WTC11 (cell line): Measurements from ENCODE around the gene LTBP1. TPM values are rescaled to one million over a fixed set of nuclear protein-coding genes. Genes with fewer than 3 reads are reported as not detected.

Experiments
- ATAC-seq: fragments of 200-7000 bp; cut with Tn5 transposase; 2 replicates; pipeline ENCODE4 v1.10.0; 2021; ENCODE audit warnings: mild to moderate bottlenecking, moderate library complexity
- CTCF ChIA-PET: fragments of 300-600 bp; sonication (Branson Sonifier 250); formaldehyde crosslinking; loops from one replicate; lab custom pipeline; 2021; ENCODE audit warnings: antibody characterized with exemption; lab: Charles Lee
- POLR2A ChIA-PET: fragments of 350-600 bp; sonication (Branson Sonifier 250); formaldehyde crosslinking; loops from one replicate; lab custom pipeline; 2021; ENCODE audit warnings: antibody characterized with exemption; lab: Charles Lee
- DNase-seq: peaks from one replicate; pipeline ENCODE4 v3.0.0; 2021; ENCODE audit warnings: low spot score
- H3K27ac Mint-ChIP-seq: 2 replicates; pipeline ENCODE4 v1.8.0; 2021; ENCODE audit warnings: mixed read lengths
- H3K27me3 Mint-ChIP-seq: 2 replicates; pipeline ENCODE4 v1.8.0; 2021; ENCODE audit warnings: low read depth, mild to moderate bottlenecking, moderate library complexity, mixed read lengths
- H3K36me3 Mint-ChIP-seq: 2 replicates; pipeline ENCODE4 v1.8.0; 2021; ENCODE audit warnings: mixed read lengths
- H3K4me1 Mint-ChIP-seq: 2 replicates; pipeline ENCODE4 v1.8.0; 2022; ENCODE audit warnings: mixed read lengths
- H3K4me3 Mint-ChIP-seq: 2 replicates; pipeline ENCODE4 v1.8.0; 2021; ENCODE audit warnings: mild to moderate bottlenecking, moderate library complexity, mixed read lengths
- H3K9me3 Mint-ChIP-seq: 2 replicates; pipeline ENCODE4 v1.8.0; 2021; ENCODE audit warnings: mixed read lengths
- CREM ChIP-seq: sonication (generic); formaldehyde crosslinking; IDR thresholded peaks from 2 replicates; pipeline ENCODE4 v1.8.1; 2022; ENCODE audit warnings: mild to moderate bottlenecking, missing genetic modification reagents, moderate library complexity
- CTCF ChIP-seq: fragments of 200-600 bp; IDR thresholded peaks from 2 replicates; pipeline ENCODE4 v1.8.0; 2022; ENCODE audit warnings: antibody characterized with exemption
- EMX1 ChIP-seq: fragments of 250-450 bp; sonication (Bioruptor Pico); IDR thresholded peaks from 2 replicates; pipeline ENCODE4 v1.8.0; 2021; ENCODE audit warnings: mild to moderate bottlenecking
- ESRRA ChIP-seq: sonication (generic); formaldehyde crosslinking; IDR thresholded peaks from 2 replicates; pipeline ENCODE4 v1.8.1; 2022; ENCODE audit warnings: mild to moderate bottlenecking, missing genetic modification reagents, borderline replicate concordance
- FOXJ3 ChIP-seq: sonication (generic); formaldehyde crosslinking; IDR thresholded peaks from 2 replicates; pipeline ENCODE4 v1.9.0; 2021; ENCODE audit warnings: missing genetic modification reagents, mild to moderate bottlenecking, borderline replicate concordance
- GTF2I ChIP-seq: fragments of 250-450 bp; sonication (Bioruptor Pico); conservative IDR thresholded peaks from 2 replicates; pipeline ENCODE4 v1.4.0; 2021; ENCODE audit warnings: mild to moderate bottlenecking
- NR2C2 ChIP-seq: sonication (generic); formaldehyde crosslinking; IDR thresholded peaks from 2 replicates; pipeline ENCODE4 v1.8.0; 2022; ENCODE audit warnings: mild to moderate bottlenecking, missing genetic modification reagents
- NR3C1 ChIP-seq: sonication (generic); formaldehyde crosslinking; conservative IDR thresholded peaks from 2 replicates; pipeline ENCODE4 v1.8.1; 2023; ENCODE audit warnings: low read depth, mild to moderate bottlenecking, missing genetic modification reagents
- PRDM15 ChIP-seq: sonication (generic); formaldehyde crosslinking; IDR thresholded peaks from 2 replicates; pipeline ENCODE4 v1.8.0; 2022; ENCODE audit warnings: missing genetic modification reagents
- SOX15 ChIP-seq: fragments of 250-450 bp; sonication (Bioruptor Pico); IDR thresholded peaks from 2 replicates; pipeline ENCODE4 v1.9.0; 2021; ENCODE audit warnings: mild to moderate bottlenecking
- USF1 ChIP-seq: sonication (generic); formaldehyde crosslinking; IDR thresholded peaks from 2 replicates; pipeline ENCODE4 v1.8.0; 2022; ENCODE audit warnings: mild to moderate bottlenecking, missing genetic modification reagents
- ZNF416 ChIP-seq: fragments of 250-450 bp; sonication (Bioruptor Pico); IDR thresholded peaks from 2 replicates; pipeline ENCODE4 v1.9.0; 2021; ENCODE audit warnings: mild to moderate bottlenecking, inconsistent platforms
- ZNF671 ChIP-seq: fragments of 250-450 bp; sonication (Bioruptor Pico); IDR thresholded peaks from 2 replicates; pipeline ENCODE4 v1.8.0; 2021; ENCODE audit warnings: mild to moderate bottlenecking
- total RNA-seq: library from RNA; stranded (reverse); gene quantifications from 3 replicates; pipeline ENCODE4 v1.2.3, GENCODE V29; 2021
- TF ChIP-seq, protein P1 (sequence below): sonication (generic); formaldehyde crosslinking; IDR thresholded peaks from 2 replicates; pipeline ENCODE4 v1.8.0; 2023; ENCODE audit warnings: mild to moderate bottlenecking, missing genetic modification reagents
- TF ChIP-seq, protein P2 (sequence below): fragments of 250-450 bp; sonication (Bioruptor Pico); IDR thresholded peaks from 2 replicates; pipeline ENCODE4 v2.1.2; 2022; ENCODE audit warnings: mild to moderate bottlenecking, moderate library complexity
- TF ChIP-seq, protein P3 (sequence below): sonication (generic); formaldehyde crosslinking; IDR thresholded peaks from 2 replicates; pipeline ENCODE4 v1.8.1; 2022; ENCODE audit warnings: low read depth, mild to moderate bottlenecking, moderate library complexity, missing genetic modification reagents, borderline replicate concordance
- TF ChIP-seq, protein P4 (sequence below): sonication (generic); formaldehyde crosslinking; IDR thresholded peaks from 2 replicates; pipeline ENCODE4 v1.8.0; 2023; ENCODE audit warnings: missing genetic modification reagents, mild to moderate bottlenecking, borderline replicate concordance

LTBP1 gene
- total RNA-seq, 1 experiment from 2014 or later = 33.6 TPM

DNA sequence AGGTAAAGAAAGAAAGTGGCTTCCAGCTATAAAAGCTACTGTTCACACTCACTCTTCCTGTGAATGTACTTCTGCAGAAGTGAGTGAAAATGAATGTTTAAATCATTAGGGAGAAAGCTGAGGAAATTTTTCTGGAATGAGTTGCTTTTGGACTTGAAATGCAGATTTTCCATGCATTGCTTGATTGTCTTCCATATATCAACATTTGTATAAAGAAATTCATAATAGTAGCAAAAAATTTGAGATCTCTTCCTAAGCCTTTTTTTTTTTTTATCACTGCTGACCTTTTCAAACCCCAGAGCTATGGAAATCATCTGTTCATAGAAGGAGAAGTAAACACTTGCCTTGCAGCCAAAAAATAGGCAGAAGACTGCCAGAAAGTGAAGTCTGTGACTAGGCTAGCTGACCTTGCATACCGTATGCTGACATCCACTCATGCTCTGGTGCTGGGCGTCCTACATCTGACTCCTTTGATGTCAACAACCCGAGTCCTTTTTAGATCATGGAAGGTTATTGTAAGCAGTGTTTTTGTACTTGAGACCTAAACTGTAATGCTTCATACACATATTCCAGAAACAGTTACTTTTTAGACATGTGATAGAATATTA, 375.2 kb downstream of the LTBP1 start (continued):
- TF ChIP-seq, protein P1, sequence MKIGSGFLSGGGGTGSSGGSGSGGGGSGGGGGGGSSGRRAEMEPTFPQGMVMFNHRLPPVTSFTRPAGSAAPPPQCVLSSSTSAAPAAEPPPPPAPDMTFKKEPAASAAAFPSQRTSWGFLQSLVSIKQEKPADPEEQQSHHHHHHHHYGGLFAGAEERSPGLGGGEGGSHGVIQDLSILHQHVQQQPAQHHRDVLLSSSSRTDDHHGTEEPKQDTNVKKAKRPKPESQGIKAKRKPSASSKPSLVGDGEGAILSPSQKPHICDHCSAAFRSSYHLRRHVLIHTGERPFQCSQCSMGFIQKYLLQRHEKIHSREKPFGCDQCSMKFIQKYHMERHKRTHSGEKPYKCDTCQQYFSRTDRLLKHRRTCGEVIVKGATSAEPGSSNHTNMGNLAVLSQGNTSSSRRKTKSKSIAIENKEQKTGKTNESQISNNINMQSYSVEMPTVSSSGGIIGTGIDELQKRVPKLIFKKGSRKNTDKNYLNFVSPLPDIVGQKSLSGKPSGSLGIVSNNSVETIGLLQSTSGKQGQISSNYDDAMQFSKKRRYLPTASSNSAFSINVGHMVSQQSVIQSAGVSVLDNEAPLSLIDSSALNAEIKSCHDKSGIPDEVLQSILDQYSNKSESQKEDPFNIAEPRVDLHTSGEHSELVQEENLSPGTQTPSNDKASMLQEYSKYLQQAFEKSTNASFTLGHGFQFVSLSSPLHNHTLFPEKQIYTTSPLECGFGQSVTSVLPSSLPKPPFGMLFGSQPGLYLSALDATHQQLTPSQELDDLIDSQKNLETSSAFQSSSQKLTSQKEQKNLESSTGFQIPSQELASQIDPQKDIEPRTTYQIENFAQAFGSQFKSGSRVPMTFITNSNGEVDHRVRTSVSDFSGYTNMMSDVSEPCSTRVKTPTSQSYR = no peak
- no peak for TF ChIP-seq FOXJ3 (CRISPR knock-in tag)
- no peak for TF ChIP-seq EMX1
- TF ChIP-seq NR3C1 (CRISPR knock-in tag) = no peak
- no peak for TF ChIP-seq ZNF671 (CRISPR knock-in tag)
- TF ChIP-seq CTCF = no peak
- no peak for TF ChIP-seq GTF2I (CRISPR knock-in tag)

DNA sequence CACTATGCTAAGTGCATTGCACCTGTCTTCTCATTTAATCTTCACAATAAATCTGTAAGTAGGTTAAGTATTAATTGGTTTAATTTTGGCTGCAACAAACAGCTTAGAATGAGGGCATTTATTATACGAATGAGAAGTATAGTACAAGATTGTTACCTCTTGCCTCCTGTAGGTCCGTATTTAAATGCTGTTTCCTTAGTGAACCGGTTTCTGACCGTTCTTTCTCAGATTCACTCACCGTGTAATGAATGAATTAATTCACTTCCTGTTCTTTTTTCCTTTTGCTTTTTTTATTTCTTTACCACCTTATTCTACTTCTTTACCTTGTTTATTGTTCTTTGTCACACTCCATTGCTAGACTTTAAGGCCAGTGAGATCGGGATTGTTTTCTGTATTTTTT, 375.9 kb downstream of the LTBP1 start:
- CTCF ChIA-PET = no interaction called here
- no peak overlapping the region for H3K27ac Mint-ChIP-seq
- TF ChIP-seq FOXJ3 (CRISPR knock-in tag) (no peak), ESRRA (no peak), ZNF416 (CRISPR knock-in tag) (no peak), USF1 (CRISPR knock-in tag) (no peak), SOX15 (CRISPR knock-in tag) (no peak), CREM (CRISPR knock-in tag) (no peak), NR2C2 (CRISPR knock-in tag) (no peak), PRDM15 (CRISPR knock-in tag) (no peak)
- TF ChIP-seq, protein P2, sequence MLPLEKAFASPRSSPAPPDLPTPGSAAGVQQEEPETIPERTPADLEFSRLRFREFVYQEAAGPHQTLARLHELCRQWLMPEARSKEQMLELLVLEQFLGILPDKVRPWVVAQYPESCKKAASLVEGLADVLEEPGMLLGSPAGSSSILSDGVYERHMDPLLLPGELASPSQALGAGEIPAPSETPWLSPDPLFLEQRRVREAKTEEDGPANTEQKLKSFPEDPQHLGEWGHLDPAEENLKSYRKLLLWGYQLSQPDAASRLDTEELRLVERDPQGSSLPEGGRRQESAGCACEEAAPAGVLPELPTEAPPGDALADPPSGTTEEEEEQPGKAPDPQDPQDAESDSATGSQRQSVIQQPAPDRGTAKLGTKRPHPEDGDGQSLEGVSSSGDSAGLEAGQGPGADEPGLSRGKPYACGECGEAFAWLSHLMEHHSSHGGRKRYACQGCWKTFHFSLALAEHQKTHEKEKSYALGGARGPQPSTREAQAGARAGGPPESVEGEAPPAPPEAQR (CRISPR knock-in tag) = no peak
- TF ChIP-seq, protein P3, sequence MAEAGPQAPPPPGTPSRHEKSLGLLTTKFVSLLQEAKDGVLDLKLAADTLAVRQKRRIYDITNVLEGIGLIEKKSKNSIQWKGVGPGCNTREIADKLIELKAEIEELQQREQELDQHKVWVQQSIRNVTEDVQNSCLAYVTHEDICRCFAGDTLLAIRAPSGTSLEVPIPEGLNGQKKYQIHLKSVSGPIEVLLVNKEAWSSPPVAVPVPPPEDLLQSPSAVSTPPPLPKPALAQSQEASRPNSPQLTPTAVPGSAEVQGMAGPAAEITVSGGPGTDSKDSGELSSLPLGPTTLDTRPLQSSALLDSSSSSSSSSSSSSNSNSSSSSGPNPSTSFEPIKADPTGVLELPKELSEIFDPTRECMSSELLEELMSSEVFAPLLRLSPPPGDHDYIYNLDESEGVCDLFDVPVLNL = no peak
- TF ChIP-seq, protein P4, sequence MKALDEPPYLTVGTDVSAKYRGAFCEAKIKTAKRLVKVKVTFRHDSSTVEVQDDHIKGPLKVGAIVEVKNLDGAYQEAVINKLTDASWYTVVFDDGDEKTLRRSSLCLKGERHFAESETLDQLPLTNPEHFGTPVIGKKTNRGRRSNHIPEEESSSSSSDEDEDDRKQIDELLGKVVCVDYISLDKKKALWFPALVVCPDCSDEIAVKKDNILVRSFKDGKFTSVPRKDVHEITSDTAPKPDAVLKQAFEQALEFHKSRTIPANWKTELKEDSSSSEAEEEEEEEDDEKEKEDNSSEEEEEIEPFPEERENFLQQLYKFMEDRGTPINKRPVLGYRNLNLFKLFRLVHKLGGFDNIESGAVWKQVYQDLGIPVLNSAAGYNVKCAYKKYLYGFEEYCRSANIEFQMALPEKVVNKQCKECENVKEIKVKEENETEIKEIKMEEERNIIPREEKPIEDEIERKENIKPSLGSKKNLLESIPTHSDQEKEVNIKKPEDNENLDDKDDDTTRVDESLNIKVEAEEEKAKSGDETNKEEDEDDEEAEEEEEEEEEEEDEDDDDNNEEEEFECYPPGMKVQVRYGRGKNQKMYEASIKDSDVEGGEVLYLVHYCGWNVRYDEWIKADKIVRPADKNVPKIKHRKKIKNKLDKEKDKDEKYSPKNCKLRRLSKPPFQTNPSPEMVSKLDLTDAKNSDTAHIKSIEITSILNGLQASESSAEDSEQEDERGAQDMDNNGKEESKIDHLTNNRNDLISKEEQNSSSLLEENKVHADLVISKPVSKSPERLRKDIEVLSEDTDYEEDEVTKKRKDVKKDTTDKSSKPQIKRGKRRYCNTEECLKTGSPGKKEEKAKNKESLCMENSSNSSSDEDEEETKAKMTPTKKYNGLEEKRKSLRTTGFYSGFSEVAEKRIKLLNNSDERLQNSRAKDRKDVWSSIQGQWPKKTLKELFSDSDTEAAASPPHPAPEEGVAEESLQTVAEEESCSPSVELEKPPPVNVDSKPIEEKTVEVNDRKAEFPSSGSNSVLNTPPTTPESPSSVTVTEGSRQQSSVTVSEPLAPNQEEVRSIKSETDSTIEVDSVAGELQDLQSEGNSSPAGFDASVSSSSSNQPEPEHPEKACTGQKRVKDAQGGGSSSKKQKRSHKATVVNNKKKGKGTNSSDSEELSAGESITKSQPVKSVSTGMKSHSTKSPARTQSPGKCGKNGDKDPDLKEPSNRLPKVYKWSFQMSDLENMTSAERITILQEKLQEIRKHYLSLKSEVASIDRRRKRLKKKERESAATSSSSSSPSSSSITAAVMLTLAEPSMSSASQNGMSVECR (CRISPR knock-in tag) = no peak
- no peak for ATAC-seq
- H3K36me3 Mint-ChIP-seq = no peaks in the 10 kb centered on the region
- DNase-seq = no peak
- no peaks in the 10 kb centered on the region for H3K9me3 Mint-ChIP-seq
- no peaks in the 10 kb centered on the region for H3K27me3 Mint-ChIP-seq
- no peak overlapping the region for H3K4me3 Mint-ChIP-seq
- POLR2A ChIA-PET = no interaction called here
- no peaks in the 10 kb centered on the region for H3K4me1 Mint-ChIP-seq
